HuH-7.5 (cell line): ENCODE data around the gene CARS2.
"Not testable (repeated sequence)": the region's sequence is repeated elsewhere in the genome, so short reads cannot be mapped to it uniquely, and the experiment has no call there.

Experiments
- DNase-seq: peaks from one replicate; pipeline ENCODE4 v3.0.0; 2011; ENCODE audit warnings: low spot score

The CARS2 gene

DNA sequence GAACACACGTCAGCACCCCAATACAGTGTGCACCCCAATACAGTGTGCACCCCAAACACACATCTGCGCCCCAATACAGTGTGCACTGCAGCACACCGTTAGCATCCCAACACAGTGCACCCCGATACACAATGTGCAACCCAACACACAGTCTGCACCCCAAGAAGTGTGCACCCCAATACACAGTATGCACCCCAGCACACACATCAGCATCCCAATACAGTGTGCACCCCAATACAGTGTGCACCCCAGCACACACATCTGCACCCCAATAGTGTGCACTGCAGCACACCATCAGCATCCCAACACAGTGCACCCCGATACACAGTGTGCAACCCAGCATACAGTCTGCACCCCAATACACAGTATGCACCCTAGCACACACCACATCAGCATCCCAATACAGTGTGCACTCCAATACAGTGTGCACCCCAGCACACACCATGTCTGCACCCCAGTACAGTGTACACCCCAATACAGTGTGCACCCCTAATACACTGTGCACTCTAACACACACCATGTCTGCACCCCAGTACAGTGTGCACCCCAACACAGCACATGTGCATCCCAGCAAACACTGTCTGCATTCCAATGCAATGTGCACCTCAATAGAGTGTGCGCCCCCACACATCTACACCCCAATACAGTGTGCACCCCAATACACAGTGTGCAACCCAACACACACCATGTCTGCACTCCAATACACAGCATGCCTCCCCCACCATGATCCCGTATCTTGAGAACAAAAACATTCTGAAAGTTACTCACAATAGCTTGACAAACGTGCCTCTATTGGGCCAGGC, 855 bp upstream of the CARS2 start:
- no peak for DNase-seq

DNA sequence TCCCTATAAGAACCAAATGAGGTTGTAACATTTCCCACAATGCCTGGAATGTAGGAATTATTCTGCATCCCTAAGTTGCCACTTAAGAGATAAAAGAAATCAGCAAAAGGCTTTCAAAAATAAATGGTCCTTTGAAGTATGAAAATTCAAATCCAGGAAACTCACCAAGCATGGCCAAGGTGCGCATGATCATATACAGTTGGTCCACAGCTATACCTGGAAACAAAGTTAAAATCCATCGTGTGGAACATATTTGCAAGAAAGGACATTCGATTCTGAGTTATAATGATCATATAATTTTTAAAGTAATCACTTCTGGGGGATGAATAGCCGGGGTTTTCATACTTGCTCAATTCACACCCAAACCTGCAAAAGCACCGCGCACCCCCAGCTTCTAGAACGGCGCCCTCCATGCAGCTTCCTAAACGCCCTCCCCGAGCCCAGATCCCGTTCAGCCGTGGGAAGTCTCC, 525 bp downstream of the CARS2 start:
- no peak for DNase-seq

- DNase-seq = no peak
Measured at GRCh38 chr13:110702591-110703526, 3.1 kb downstream of the CARS2 start.

DNA sequence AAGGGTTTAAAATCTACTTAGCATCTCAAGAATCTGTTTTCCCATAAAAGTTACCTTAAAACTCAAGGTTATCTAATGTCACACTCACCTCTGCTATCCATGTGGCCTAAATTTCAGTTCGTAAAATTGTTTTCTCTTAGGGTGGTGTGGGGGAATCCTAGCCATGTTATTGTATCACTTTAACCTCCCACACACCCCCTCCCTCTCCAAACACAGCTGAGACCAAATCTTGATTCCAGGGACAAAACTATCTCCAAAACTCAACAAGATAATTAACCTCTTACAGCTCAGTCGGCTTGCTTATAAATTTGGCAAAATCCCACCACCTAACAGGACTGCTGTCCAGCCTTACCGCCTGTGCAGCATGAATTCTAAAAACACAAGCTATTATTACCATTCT, 3.8 kb downstream of the CARS2 start:
- DNase-seq = no peak

DNA sequence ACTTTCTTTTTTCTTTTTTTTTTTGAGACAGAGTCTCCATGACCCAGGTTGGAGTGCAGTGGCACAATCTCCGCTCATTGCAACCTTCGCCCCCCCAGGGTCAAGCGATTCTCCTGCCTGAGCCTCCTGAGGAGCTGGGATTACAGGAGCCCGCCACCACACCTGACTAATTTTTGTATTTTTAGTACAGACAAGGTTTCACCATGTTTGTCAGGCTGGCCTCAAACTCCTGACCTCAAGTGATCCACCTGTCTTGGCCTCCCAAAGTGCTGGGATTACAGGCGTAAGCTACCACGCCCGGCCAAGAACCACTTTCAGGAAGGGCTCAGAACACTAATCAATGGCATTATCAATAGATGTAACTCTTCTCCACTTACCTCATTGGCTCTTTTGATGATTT, 4.9 kb downstream of the CARS2 start:
- DNase-seq = not testable (repeated sequence)

DNA sequence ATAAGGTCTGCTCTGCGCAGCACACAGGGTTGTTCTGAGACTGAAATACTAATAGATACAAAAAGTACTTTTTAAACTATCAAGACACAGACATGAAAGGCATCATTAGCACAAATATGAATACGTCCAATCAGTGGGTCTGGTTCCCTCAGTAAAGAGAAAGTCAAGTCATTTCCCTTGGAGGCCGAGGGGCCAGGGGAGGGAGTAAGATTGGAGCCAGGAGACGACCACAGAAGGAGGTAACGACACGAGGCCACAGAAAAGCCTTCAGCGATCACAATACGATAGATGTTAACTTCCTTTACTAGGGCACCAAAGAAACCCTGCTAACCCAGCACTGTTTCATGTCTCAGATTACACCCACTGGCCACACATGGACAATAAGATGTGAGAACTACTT, 5.3 kb downstream of the CARS2 start:
- no peak for DNase-seq

DNA sequence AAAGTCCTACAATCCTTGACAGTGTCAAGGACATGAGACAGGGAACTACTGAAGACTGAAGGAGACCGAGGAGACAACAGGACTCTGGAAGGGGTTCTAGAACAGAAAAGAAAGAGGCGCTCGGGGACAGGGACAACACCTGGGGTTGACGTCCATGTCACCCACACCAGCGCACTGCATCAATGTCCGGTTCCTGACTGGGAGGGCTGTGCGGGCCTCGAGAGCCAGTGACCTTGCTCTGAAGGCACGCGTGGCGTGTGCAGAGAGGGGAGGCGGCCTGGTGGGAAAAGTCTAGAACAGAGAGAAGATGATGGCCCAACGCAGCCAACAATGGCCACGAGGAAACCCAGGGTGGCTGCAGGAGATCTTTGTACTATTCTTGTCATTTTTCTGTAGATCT, 5.7 kb downstream of the CARS2 start:
- DNase-seq = no peak

GRCh38 chr13:110699148-110700145, 6.5 kb downstream of the CARS2 start:
- no peak for DNase-seq

DNA sequence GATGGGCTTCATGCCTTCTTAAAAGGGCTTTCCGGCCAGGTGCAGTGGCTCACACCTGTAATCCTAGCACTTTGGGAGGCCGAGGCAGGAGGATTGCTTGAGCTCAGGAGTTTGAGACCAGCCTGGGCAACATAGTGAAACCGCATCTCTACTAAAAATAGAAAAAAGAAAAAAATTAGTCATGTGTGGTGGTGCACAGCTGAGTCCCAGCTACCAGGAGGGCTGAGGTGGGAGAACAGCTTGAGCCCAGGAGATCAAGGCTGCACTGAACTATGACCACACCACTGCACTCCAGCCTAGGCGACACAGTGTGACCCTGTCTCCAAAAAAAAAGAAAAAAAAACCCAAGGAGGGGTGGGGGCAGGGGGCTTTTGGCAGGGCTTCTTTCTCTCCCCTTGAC, 7.2 kb downstream of the CARS2 start:
- DNase-seq = no peak

- no peak for DNase-seq
Measured at GRCh38 chr13:110697842-110698241, 8.1 kb downstream of the CARS2 start.

DNA sequence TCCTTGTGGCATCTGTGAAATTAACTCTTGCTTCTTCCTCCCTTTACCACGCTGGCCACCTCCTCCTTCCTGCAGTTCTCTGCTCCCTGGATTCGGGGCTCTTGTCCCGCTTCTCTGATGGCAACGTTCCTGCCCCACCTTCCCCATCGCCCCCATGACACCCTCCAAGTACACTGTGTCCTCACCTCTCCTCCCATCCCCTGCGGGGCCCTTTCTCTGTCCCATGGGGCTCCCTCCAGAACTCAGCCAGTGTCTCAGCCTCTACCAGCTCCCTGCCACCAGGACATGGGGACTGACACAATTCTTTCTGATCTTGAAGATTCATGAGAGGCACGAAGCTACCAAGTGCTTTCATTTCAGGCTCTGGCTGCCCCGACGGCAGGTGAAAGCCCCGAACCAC, 9.1 kb downstream of the CARS2 start:
- no peak for DNase-seq

DNA sequence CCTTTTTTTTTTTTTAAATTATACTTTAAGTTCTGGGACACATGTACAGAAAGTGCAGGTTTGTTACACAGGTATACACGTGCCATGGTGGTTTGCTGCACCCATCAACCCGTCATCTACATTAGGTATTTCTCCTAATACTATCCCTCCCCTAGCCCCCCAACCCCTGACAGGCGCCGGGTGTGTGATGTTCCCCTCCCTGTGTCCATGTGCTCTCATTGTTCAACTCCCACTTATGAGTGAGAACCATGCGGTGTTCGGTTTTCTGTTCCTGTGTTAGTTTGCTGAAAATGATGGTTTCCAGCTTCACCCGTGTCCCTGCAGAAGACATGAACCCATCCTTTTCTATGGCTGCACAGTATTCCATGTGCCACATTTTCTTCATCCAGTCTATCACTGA, 10.1 kb downstream of the CARS2 start:
- not testable (repeated sequence) for DNase-seq

GRCh38 chr13:110690516-110690915, 15.4 kb downstream of the CARS2 start:
- DNase-seq = no peak

- no peak for DNase-seq
Measured at GRCh38 chr13:110689711-110690110, 16.2 kb downstream of the CARS2 start.

- DNase-seq = no peak
Measured at GRCh38 chr13:110689041-110689440, 16.9 kb downstream of the CARS2 start.

- no peak for DNase-seq
Measured at GRCh38 chr13:110687736-110688135, 18.2 kb downstream of the CARS2 start.

GRCh38 chr13:110685305-110686020, 20.5 kb downstream of the CARS2 start:
- DNase-seq = no peak

GRCh38 chr13:110684388-110685056, 21.4 kb downstream of the CARS2 start:
- no peak for DNase-seq

- no peak for DNase-seq
Measured at GRCh38 chr13:110683921-110684320, 22.0 kb downstream of the CARS2 start.

GRCh38 chr13:110683203-110683883, 22.6 kb downstream of the CARS2 start:
- no peak for DNase-seq
